Stimulated activated CD8-positive, alpha-beta memory T cell treated with anti-CD3 and anti-CD28 coated beads, Interleukin-12 subunit alpha, Interleukin-12 subunit beta, amount 100 ng/mL, for 24 hours (primary cell): Measurements from ENCODE around the gene STK38L.
"Not testable (repeated sequence)": the region's sequence is repeated elsewhere in the genome, so short reads cannot be mapped to it uniquely, and the experiment has no call there.

Experiments used
- DNase-seq: peaks from one replicate; pipeline ENCODE4 v3.0.0-alpha.2; 2020; ENCODE audit errors: extremely low read depth

Gene STK38L

DNA sequence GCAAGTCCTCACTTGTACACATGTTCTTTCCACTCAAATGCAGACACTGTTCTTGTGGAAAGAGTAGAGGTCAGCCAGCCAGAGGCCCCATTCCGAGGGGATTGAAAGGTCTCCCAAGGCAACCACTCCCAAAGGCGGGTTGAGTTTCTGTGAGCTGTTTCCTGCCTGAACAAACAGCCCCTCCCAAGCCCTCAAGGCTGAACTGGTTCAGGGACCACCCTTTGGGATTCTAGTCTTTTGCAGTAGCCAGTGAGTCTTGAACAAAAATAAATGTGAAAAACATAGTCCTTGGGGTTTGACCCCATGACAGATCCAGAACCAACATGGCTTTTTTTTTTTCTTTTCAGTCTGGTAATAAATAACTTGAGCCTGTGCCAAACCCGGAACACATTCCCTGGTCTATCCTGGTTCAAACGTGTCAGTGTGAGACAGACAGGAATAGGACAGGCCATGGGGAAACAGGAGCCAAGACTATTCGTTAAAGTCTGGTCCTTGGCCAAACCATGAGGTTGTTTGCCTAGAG is 17.6 kb upstream of the STK38L start:
- DNase-seq, result no peak

- DNase-seq, result no peak
Measured at GRCh38 chr12:27229367-27229766, 14.7 kb upstream of the STK38L start.

- DNase-seq, result not testable (repeated sequence)
Measured at GRCh38 chr12:27231374-27231773, 12.7 kb upstream of the STK38L start.

DNA sequence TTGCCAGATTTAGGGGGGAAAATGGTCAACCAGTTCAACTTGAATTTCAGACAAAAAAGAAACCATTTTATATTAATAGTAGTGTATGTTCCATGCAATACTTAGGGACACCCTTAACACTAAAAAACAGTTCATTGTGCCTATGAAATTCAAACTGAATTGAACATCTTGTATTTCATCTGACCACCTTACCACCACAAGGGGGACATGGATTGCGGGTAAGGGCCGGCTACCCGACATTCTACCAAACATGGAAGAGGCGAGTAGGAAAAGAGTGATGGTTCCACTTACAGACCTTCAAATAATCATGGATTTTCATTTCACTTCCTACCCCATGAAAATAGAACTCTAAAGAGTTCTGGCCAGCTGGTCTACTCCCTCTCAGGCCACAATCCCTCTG is 10.3 kb upstream of the STK38L start:
- no peak for DNase-seq

DNA sequence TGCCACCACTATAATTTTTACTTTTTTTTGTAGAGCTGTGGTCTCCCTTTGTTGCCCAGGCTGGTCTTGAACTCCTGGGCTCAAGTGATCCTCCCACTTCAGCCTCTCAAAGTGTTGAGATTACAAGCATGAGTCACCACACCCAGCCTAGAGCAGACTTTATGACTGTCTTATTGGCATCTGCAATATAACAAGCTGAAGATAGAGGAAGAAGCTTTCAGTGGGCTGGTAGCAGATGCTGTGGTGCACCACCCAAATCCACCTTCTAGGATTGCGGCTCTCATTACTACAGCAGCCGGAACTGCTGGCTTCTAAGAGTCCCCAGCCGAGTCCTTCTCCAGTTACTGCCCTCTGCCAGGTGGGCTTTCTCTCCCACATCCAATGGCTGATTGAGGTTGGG is 7.6 kb upstream of the STK38L start:
- DNase-seq, result no peak

DNA sequence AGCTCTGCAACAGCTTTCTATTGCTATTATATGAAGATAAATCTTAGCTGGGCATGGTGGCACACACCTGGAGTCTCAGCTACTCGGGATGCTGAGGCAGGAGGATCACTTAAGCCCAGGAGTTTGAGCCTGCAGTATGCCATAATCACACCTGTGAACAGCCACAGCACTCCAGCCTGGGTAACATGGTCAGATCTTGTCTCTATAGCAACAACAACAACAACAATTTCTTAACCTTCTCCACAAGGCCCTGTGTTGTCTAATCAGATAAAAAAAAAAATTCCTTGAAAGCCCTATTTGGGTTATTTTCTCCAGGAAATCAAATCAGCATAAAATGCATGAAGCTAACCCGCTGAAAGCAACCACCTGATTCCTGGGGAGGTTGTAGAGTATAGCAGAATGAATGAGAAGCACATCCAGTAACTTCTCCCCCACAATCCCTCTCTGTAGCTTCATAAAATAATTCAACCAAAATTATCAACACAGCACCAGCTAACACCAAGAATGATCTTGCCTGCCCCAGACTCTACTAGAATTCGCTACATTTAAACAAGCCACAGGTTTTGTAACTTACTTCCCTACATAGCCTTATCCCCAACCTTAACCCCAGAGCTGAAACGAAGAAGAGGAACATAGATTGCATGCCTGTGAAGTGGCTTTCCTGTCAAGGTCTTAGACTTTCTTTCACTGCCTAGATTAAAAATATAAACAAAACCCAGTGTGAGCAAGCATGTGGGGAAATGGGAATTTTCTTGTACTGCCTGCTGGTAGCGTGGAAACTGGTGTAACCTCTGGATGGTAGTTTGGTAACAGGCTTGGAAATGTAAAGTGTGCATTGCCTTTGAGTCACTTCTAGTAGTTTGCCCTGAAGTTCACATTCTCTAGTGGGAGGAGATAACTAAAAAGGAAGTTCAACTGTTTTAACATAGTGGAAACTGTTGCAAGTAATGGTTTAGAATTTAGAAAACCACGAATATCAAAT is 6.0 kb upstream of the STK38L start:
- DNase-seq, result no peak

DNA sequence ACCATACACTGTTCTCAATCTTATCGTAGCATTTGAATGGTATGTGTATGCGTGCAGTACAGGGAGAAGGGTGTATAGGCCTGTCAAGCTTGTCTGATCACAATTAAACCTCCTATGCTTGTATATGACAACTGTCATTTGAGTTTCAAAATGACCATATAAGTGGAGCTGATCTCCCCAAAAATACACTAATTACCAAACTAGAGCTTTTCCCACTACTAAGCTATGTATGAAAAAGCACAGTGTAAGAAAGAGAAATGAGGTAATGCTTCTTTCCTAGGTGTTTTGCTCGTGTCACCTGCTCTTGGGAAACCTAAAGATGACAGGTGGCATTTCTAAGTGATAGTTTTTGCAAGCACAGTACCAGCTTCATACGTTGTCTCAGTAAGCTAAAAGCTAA is 1.1 kb upstream of the STK38L start:
- no peak for DNase-seq

- DNase-seq, result no peak
Measured at GRCh38 chr12:27244689-27245488, 803 bp downstream of the STK38L start.

DNA sequence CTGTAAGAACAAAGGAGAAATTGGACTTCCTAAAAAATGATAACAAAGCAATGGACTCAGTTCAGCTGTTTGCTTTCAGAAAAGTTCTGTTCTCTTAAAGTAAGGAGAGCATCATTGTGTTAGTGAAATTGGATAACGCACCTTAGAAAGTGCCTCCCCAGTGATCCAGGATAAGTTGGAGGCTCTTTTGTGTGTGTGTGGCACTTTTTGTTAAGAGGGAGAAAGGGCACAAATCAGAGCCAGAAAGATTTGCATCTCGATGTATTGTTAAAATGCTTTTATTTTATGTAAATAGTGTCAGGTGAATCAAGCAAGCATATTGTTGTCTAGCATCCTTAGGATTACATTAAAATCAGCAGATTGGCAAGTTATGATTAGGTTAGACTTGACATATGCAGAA is 2.1 kb downstream of the STK38L start:
- no peak for DNase-seq

- no peak for DNase-seq
Measured at GRCh38 chr12:27246774-27247173, 2.7 kb downstream of the STK38L start.

- DNase-seq, result no peak
Measured at GRCh38 chr12:27252934-27253333, 8.8 kb downstream of the STK38L start.

GRCh38 chr12:27253347-27253746 is 9.3 kb downstream of the STK38L start:
- DNase-seq, result no peak

DNA sequence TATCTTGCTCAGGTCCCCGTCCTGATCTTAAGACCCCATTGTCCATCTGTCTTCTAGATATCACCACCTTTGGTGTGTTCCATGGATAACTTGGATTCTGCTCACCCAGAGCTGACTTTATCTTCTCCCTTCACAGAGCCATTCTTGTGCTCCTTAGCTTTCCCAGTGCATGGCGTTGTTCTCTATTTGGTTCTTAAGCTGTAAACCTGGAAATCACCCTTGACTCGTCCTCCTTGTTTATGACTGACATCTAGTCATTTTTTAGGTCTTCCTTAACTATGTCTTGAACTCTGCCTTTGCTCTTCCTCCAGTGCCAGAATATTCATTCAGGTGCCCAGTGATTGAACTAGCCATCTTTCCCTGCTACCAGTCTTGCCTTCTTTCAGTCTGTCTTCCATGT is 11.7 kb downstream of the STK38L start:
- DNase-seq, result no peak

DNA sequence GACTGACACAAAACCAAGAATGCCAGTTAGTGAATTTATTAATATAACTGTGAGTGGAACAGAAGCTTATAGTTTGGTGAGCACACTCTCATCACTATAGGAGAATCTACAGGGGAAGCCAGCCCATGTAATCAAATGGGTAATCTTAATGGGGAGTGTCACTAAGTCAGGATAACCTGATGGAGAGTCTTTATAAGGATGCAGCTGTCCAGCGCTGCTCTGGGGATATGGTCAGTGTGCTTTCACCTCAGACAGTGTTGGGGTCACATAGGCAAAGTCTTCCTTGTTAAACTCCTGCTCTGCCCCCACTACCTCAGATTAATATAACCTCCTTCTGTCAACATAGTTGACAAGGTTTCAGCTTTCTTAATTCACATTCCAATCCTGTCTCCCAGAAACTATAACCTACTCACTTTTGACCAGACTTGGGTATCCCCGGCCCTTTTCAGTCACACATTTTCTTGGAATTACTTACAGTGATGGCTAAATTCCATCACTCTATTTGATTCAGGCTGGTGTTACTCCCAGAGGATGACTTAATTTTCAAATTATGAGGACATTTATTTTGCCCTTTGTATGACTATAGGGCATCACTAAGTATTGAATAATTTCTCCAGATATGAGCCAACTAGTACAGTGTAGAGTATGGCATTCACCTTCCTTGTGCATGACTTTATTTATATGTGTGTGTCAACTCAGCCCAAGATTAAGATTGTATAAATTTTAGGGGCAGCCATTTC is 13.2 kb downstream of the STK38L start:
- no peak for DNase-seq

GRCh38 chr12:27260746-27261145 is 16.7 kb downstream of the STK38L start:
- DNase-seq, result no peak

DNA sequence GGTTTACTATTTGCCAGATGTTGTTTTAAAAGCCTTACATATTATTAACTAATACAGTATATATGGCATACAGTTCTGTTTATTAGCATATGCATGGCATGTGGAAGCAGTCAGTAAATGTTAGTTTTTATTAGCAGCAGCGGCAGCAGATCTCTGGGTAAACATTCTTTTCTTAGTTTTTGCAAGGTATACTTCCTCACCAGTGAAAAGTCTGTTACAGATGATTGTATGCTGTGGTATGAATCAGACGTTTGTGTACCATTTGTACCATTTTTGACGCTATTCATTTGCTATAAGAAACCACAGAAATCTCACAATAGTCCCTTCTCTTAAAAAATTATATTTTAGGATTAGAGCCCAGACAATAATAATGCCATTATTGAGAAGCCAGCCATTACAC is 17.8 kb downstream of the STK38L start:
- DNase-seq, result no peak

- no peak for DNase-seq
Measured at GRCh38 chr12:27270148-27270547, 26.1 kb downstream of the STK38L start.

DNA sequence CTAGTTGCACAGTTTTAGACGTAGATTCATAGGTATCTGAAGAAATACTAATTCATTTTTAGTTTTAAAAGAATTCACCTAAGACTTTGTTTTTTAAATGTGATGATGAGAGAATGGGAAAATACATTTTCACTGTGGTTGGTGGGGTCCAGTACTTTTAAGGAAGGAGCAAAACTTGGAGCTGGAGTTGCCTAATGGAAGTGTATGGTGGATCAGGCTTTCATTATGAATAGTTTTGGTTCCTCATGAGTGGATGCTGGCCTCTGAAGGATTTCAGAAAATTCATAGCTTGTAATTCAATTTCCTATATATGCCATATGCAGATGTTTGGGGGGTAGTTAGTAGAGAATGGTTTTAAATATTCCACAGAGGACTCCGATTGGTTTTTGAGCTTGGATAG is 27.1 kb downstream of the STK38L start:
- no peak for DNase-seq

DNA sequence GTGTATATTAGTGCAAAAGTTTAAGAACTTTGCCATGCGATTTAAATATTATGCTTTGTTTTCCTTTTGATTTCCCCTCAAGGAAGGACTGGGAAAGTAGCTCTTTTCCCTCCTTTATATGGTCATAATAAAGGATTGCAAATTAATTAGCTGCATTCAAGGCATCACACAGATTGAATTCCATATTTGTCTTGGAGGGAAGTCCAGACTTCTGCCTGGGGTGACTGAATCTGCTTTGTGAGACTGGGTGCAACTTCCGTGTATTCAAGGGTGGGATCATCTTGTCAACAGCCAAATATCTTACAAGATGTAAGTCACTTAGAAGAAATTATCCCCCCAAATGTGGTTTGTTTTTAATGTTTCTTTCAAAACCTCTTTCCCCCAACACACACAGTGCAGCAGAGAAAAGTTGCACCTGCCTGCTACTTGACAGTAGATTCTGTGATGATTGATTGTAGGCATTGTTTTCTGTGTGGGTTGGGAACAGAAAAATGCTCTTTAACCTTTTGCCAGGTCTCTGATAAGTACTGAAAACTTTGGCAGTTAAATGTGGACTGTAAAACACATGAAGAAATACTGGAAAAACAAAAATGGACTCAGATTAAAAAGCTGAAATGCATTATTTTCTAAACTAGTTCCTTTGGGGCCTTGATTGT is 28.4 kb downstream of the STK38L start:
- DNase-seq, result no peak

- DNase-seq, result no peak
Measured at GRCh38 chr12:27273114-27273513, 29.0 kb downstream of the STK38L start.

DNA sequence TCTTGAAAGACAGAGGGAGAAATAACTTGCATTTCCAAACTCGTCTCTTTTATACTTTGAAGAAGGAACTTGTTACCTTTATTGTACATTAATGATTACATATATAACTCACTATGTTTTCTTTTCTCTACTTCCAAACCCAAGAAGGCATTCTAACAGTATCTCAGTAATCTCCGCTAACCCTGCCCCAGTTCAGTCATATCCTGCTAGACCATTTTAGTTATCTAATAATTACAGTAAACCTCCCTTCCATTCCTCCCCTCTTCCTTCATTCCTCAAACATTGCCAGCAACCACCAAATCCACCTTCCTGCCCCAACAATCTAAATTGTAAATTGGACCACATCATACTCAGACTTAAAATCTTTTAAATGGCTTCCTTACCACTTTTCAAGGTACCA is 30.6 kb downstream of the STK38L start:
- DNase-seq, result no peak
